Right atrium auricular region (tissue), 2 donors: Measurements from ENCODE around the gene WEE2. TPM values are rescaled to one million over a fixed set of nuclear protein-coding genes. Genes with fewer than 3 reads are reported as not detected.

Source experiments
- DNase-seq: peaks from one replicate; pipeline ENCODE4 v3.0.0-alpha.2; 2019; ENCODE audit warnings: low spot score
- H3K27ac ChIP-seq, 2 donors: fragments of 200-600 bp; sonication (generic); 1 replicate in 1 of 2; 2 replicates in 1 of 2; pipeline ENCODE4 v1.5.1; 2016 to 2019
- H3K27me3 ChIP-seq, 2 donors: fragments of 200-600 bp; sonication (generic); one replicate each; pipeline versions ENCODE4 v1.5.1 to v1.6.0; 2017 to 2019
- H3K36me3 ChIP-seq: fragments of 200-600 bp; sonication (generic); one replicate; pipeline ENCODE4 v1.5.1; 2016
- H3K4me1 ChIP-seq, 2 donors: fragments of 200-600 bp; sonication (generic); one replicate each; pipeline versions ENCODE4 v1.5.1 to v1.6.0; 2017 to 2019
- H3K4me3 ChIP-seq, 2 donors: fragments of 200-600 bp; sonication (generic); 1 replicate in 1 of 2; 2 replicates in 1 of 2; pipeline ENCODE4 v1.5.1; 2017 to 2019; ENCODE audit warnings: mild to moderate bottlenecking in 1 of 2, moderate library complexity in 1 of 2
- H3K9me3 ChIP-seq, 2 donors: fragments of 200-600 bp; sonication (generic); one replicate each; pipeline ENCODE4 v1.5.1; 2019
- CTCF ChIP-seq, 2 donors: fragments of 200-600 bp; sonication (generic); IDR thresholded peaks; one replicate each; pipeline ENCODE4 v1.5.1; 2019; ENCODE audit warnings: antibody characterized with exemption in 2 of 2
- total RNA-seq, 2 donors: library from RNA; depleted of rRNA; stranded (reverse); fragments of >200 nt; gene quantifications; one replicate each; pipeline ENCODE4 v1.1.0, GENCODE V29; 2016

Gene WEE2
- total RNA-seq, 2 donors from 2014 or later, result not detected

GRCh38 chr7:141702047-141702567 is 6.0 kb upstream of the WEE2 start, which contains the start of gene DENND11:
TSS of gene DENND11 (minus strand) at chr7:141702166. CDS start at chr7:141702153, 13 bp downstream.
- DNase-seq, result no peak

GRCh38 chr7:141702892-141703291 is 5.3 kb upstream of the WEE2 start:
- Histone ChIP-seq H3K4me3 (peak overlapping the region in 1 of 2 donors; percentile 86), H3K27ac (no peak overlapping the region), H3K36me3 (no peaks in the 10 kb centered on the region), H3K4me1 (peaks cover 0 to 24% of the 10 kb centered on the region in 2 donors), H3K9me3 (no peaks in the 10 kb centered on the region), H3K27me3 (no peaks in the 10 kb centered on the region)
- no peak for DNase-seq
- no peak for TF ChIP-seq CTCF (IDR thresholded peaks at IDR 0.05)

More at GRCh38 chr7:141702047-141702567, 6.0 kb upstream of the WEE2 start, which contains the start of gene DENND11:
- no peaks in the 10 kb centered on the region for H3K27me3 ChIP-seq
- peaks cover 0 to 24% of the 10 kb centered on the region in 2 donors for H3K4me1 ChIP-seq
- H3K36me3 ChIP-seq, result no peaks in the 10 kb centered on the region
- H3K4me3 ChIP-seq, result peak within 1 kb of the TSS; percentile 75 to 86
- H3K9me3 ChIP-seq, result no peaks in the 10 kb centered on the region
- peak within 1 kb of the TSS; percentile 85 to 87 for H3K27ac ChIP-seq
- TF ChIP-seq CTCF (IDR thresholded peaks at IDR 0.05), result no peak

- no peak for TF ChIP-seq CTCF (IDR thresholded peaks at IDR 0.05)
- H3K36me3 ChIP-seq, result no peaks in the 10 kb centered on the region
- H3K4me1 ChIP-seq, result peaks cover 0 to 24% of the 10 kb centered on the region in 2 donors
- no peak overlapping the region for H3K27ac ChIP-seq
- DNase-seq, result no peak
- no peaks in the 10 kb centered on the region for H3K27me3 ChIP-seq
- no peak overlapping the region for H3K4me3 ChIP-seq
- no peaks in the 10 kb centered on the region for H3K9me3 ChIP-seq
Observed at GRCh38 chr7:141704112-141704511, 4.0 kb upstream of the WEE2 start.

- H3K4me1 ChIP-seq, result peaks cover 0 to 24% of the 10 kb centered on the region in 2 donors
- no peaks in the 10 kb centered on the region for H3K27me3 ChIP-seq
- no peaks in the 10 kb centered on the region for H3K9me3 ChIP-seq
- no peak for TF ChIP-seq CTCF (IDR thresholded peaks at IDR 0.05)
- H3K27ac ChIP-seq, result no peak overlapping the region
- DNase-seq, result no peak
- no peaks in the 10 kb centered on the region for H3K36me3 ChIP-seq
- no peak overlapping the region for H3K4me3 ChIP-seq
Observed at GRCh38 chr7:141704741-141705140, 3.4 kb upstream of the WEE2 start.

- no peak overlapping the region for H3K27ac ChIP-seq
- DNase-seq, result no peak
- H3K4me1 ChIP-seq, result peaks cover 0 to 11% of the 10 kb centered on the region in 2 donors
- H3K27me3 ChIP-seq, result no peaks in the 10 kb centered on the region
- no peaks in the 10 kb centered on the region for H3K36me3 ChIP-seq
- H3K4me3 ChIP-seq, result no peak overlapping the region
- H3K9me3 ChIP-seq, result no peaks in the 10 kb centered on the region
- TF ChIP-seq CTCF (IDR thresholded peaks at IDR 0.05), result no peak
Observed at GRCh38 chr7:141706239-141707064, 1.7 kb upstream of the WEE2 start.
